Measurements from ENCODE around the gene ICAM3. TPM values are rescaled to one million over a fixed set of nuclear protein-coding genes. Genes with fewer than 3 reads are reported as not detected.

Gene ICAM3
- polyA plus RNA-seq, 1 of the 3 experiments (the other 2 are of a cell fraction), result 15.6 TPM

- no peaks in the 10 kb centered on the region for H3K27me3 ChIP-seq (ENCODE audit: insufficient read depth)
- ChIA-PET POLR2A (no interaction called here), CTCF (no interaction called here)
- H3K79me2 ChIP-seq (ENCODE audit: insufficient read depth), result peaks cover 65% of the 10 kb centered on the region
- no peaks in the 10 kb centered on the region for H3F3A ChIP-seq (replicated peaks; ENCODE audit: insufficient read depth)
- no peak overlapping the region for H3K9ac ChIP-seq
- no peak overlapping the region for H3K4me3 ChIP-seq (ENCODE audit: low read depth in 2 of 2, low read length in 1 of 2)
- no peaks in the 10 kb centered on the region for H3K9me3 ChIP-seq
- no peak overlapping the region for H2AFZ ChIP-seq (ENCODE audit: low read depth)
- no peak for TF ChIP-seq GATA2 (CRISPR knock-in tag; IDR thresholded peaks at IDR 0.05)
- TF ChIP-seq JUND (IDR thresholded peaks at IDR 0.05), result no peak
- no peak for TF ChIP-seq RXRA (IDR thresholded peaks at IDR 0.05; ENCODE audit: borderline replicate concordance, low read depth)
- TF ChIP-seq RCOR1 (IDR thresholded peaks at IDR 0.05; ENCODE audit: low read length), result no peak
- TF ChIP-seq FOSL2 (IDR thresholded peaks at IDR 0.05; ENCODE audit: borderline replicate concordance, low read depth), result no peak
- no peak for TF ChIP-seq POLR2AphosphoS5 (IDR thresholded peaks at IDR 0.05; ENCODE audit: low read depth, low read length)
- no peak for TF ChIP-seq CTCF (IDR thresholded peaks at IDR 0.05)
- TF ChIP-seq, protein P1, sequence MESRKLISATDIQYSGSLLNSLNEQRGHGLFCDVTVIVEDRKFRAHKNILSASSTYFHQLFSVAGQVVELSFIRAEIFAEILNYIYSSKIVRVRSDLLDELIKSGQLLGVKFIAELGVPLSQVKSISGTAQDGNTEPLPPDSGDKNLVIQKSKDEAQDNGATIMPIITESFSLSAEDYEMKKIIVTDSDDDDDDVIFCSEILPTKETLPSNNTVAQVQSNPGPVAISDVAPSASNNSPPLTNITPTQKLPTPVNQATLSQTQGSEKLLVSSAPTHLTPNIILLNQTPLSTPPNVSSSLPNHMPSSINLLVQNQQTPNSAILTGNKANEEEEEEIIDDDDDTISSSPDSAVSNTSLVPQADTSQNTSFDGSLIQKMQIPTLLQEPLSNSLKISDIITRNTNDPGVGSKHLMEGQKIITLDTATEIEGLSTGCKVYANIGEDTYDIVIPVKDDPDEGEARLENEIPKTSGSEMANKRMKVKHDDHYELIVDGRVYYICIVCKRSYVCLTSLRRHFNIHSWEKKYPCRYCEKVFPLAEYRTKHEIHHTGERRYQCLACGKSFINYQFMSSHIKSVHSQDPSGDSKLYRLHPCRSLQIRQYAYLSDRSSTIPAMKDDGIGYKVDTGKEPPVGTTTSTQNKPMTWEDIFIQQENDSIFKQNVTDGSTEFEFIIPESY (IDR thresholded peaks at IDR 0.05; ENCODE audit: borderline replicate concordance, low read depth), result no peak
- TF ChIP-seq EP300 (IDR thresholded peaks at IDR 0.05; ENCODE audit: borderline replicate concordance in 1 of 2, low read depth in 1 of 2, low read length in 1 of 2), result no peak
- TF ChIP-seq RAD21 (IDR thresholded peaks at IDR 0.05; ENCODE audit: low read length), result no peak
- TF ChIP-seq TEAD4 (IDR thresholded peaks at IDR 0.05; ENCODE audit: borderline replicate concordance, insufficient read depth), result no peak
- TF ChIP-seq MXI1 (IDR thresholded peaks at IDR 0.05; ENCODE audit: low read depth, low read length), result no peak
- no peak for TF ChIP-seq SIN3A (IDR thresholded peaks at IDR 0.05; ENCODE audit: borderline replicate concordance, low read depth, low read length)
- no peak for TF ChIP-seq FOXJ3 (CRISPR knock-in tag; IDR thresholded peaks at IDR 0.05)
- TF ChIP-seq NRF1 (IDR thresholded peaks at IDR 0.05; ENCODE audit: low read depth, low read length), result no peak
- peaks cover 32% of the 10 kb centered on the region for H4K20me1 ChIP-seq (ENCODE audit: insufficient read depth)
- peaks cover 0 to 10% of the 10 kb centered on the region in 2 experiments; a peak in 1 of 4 replicates for H3K4me1 ChIP-seq (ENCODE audit: control insufficient read depth in 1 of 2, insufficient read depth in 2 of 2, low read depth in 1 of 2, low read length in 1 of 2)
- no peak overlapping the region for H3K27ac ChIP-seq (ENCODE audit: low read depth in 2 of 2, low read length in 1 of 2)
- 92% methylated on average over 14 of the region's 41 CpGs for WGBS (ENCODE audit: low lambda C conversion rate)
- no peak overlapping the region for H3K4me2 ChIP-seq
- peaks cover 36 to 37% of the 10 kb centered on the region in 2 experiments for H3K36me3 ChIP-seq (replicated peaks in 1 of 2; ENCODE audit: control insufficient read depth in 1 of 2, insufficient read depth in 2 of 2, low read length in 1 of 2)
- DNase-seq, result no peak
- H3K9me2 ChIP-seq, result no peaks in the 10 kb centered on the region
Observed at GRCh38 chr19:10328558-10329429, 10.6 kb downstream of the ICAM3 start.
